Fibroblast of skin of right quadriceps (primary cell): ENCODE data around the gene LIFR.
A peak's percentile ranks its signal among the peaks of the same experiment; 100 is the strongest.
"Not testable (repeated sequence)": the region's sequence is repeated elsewhere in the genome, so short reads cannot be mapped to it uniquely, and the experiment has no call there.

ENCODE experiments used
- DNase-seq: peaks from one replicate; pipeline ENCODE4 v3.0.0-alpha.2; 2013

LIFR gene, protein sequence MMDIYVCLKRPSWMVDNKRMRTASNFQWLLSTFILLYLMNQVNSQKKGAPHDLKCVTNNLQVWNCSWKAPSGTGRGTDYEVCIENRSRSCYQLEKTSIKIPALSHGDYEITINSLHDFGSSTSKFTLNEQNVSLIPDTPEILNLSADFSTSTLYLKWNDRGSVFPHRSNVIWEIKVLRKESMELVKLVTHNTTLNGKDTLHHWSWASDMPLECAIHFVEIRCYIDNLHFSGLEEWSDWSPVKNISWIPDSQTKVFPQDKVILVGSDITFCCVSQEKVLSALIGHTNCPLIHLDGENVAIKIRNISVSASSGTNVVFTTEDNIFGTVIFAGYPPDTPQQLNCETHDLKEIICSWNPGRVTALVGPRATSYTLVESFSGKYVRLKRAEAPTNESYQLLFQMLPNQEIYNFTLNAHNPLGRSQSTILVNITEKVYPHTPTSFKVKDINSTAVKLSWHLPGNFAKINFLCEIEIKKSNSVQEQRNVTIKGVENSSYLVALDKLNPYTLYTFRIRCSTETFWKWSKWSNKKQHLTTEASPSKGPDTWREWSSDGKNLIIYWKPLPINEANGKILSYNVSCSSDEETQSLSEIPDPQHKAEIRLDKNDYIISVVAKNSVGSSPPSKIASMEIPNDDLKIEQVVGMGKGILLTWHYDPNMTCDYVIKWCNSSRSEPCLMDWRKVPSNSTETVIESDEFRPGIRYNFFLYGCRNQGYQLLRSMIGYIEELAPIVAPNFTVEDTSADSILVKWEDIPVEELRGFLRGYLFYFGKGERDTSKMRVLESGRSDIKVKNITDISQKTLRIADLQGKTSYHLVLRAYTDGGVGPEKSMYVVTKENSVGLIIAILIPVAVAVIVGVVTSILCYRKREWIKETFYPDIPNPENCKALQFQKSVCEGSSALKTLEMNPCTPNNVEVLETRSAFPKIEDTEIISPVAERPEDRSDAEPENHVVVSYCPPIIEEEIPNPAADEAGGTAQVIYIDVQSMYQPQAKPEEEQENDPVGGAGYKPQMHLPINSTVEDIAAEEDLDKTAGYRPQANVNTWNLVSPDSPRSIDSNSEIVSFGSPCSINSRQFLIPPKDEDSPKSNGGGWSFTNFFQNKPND

DNA sequence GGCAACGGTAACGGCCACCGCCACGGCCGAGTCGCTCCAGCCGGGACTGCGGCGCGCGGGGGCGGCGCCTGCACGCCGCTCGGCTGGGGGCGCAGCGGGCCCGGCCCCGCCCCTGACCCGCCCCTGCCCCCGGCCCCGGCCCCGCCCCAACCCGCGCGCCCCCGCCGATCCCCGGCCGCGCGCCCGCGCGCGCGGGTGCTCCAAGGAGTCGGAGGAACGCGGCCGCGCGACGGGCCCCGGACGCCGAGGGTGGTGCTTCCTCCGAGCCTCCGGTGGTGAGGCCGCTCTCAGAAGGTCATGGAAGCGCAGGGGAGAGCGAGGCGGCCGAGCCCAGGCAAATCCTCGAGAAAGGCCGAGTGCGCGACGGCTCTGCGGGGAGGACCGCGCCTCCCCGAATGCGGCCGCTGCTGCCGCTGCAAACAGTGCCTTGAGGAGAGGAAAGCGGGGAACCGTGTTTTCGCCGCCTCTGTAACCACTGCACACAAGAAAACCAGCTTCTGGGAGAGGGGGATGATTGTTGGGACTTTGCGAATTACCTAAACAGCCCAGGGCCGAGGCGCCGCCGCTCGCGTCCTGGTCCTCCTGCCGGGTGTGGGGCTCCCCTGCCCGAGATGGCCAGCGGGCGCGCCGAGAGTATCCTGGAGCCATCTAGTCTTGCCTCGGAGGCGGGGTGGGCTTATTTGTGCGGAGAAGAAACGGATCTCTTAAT is at the start of gene LIFR:
Gene LIFR (minus strand): TSS at position 48 of the 709 bp plus-strand sequence. CDS start 25,999 bp downstream, outside the sequence.
- peak; percentile 84 for DNase-seq

DNA sequence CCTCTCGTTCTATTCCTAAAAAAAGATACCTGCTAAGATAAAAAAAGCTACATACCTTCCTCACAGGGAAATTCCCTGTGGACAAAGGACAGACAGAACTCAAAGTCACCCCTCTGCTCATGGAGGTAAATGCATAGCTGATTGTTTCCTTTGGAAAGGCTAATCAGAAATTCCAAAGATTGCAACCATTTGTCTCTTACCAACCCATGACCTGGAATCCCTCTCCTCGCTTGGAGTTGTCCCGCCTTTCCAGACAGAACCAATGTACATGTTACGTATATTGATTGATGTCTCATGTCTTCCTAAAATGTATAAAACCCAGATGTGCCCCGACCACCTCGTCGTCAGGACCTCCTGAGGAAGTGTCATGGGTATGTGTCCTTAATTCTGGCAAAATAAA is 49.2 kb upstream of the LIFR start:
- no peak for DNase-seq

DNA sequence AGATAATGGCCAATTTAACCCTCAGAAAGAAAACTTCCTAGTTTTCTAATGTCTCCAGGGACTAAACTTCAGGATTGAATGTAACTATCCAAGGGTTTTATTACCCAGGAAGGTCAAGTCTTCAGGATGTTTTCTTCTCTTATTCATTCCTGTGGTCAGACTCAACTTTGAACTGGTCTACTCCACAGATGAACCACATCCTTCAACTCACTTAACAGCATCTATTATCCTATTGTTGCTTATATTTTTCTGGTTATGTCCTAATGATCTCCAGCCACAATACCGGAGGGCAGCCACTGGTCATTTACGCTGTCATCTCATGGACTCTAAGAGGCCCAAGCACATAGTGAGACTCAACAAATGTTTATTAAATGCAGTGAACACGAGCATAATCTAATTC is 47.2 kb upstream of the LIFR start:
- peak; percentile 11 for DNase-seq

DNA sequence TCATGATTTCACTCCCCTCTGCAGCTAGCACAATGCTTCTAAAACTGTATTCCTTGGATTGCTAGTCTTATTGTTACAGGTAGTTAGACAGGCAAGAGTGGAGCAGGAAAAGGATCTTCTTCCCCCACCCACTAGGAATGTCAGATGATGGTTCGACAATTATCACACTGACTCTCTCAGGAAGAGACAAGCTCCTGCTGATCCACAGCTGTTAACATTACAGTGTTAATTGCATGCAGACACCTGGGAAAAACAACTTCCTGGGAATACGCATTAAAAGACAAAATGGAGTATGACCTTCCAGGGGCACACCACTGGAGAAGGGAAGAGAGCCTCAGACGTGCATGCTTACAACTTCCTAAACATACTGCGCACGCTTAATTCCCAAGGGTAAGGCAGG is 46.2 kb upstream of the LIFR start:
- no peak for DNase-seq

DNA sequence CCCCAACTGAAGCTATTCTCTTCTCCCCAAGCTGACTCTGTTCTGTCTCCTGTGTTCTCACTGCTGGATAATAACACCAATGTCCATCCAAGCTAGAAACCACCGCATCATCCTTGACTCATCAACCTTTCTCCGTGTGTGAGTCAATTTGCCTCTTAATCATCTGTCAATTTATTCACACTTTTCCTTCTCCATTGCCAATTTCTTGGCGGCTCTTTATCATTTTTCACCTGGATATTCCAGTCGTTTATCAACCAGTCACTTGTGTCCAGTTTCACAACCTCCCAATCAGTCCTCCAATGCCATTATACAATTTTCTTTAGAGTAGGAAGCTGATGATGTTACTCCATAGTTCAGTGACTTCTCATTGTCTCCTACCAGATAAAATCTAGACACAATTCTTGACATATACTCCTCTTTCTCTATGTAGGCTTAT is 45.4 kb upstream of the LIFR start:
- DNase-seq = peak; percentile 66

DNA sequence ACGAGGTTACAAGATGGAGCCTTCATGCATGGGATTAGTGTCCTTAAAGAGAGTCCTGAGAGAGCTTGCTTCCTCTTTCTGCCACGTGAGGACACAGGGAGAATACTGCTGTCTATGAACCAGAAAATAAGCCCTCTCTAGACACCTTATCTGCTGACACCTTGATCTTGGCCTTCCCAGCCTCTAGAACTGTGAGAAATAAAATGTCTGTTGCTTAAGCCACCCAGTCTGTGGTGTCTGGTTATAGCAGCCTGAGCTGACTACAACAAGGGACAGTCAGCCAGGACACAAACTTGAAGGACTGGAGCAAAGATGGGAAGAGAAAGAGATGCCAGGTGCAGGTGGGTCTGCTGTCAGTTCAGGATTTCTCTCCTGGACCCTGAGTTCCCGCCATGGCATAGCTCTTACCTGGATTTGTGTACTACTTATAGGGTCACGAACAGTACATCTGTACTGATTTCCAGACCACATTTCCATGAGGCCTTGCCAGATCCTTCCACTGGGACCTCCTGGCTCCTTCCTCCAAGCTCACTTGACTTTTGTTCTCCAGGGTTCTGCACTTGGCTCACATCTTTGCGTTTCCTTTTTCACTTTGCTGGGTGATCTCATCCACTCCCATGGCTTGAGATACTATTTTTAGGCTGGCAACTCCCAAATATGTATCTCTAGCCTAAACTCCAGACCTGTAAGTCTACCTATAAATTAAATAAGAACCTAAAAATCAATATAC is 44.9 kb upstream of the LIFR start:
- no peak for DNase-seq

DNA sequence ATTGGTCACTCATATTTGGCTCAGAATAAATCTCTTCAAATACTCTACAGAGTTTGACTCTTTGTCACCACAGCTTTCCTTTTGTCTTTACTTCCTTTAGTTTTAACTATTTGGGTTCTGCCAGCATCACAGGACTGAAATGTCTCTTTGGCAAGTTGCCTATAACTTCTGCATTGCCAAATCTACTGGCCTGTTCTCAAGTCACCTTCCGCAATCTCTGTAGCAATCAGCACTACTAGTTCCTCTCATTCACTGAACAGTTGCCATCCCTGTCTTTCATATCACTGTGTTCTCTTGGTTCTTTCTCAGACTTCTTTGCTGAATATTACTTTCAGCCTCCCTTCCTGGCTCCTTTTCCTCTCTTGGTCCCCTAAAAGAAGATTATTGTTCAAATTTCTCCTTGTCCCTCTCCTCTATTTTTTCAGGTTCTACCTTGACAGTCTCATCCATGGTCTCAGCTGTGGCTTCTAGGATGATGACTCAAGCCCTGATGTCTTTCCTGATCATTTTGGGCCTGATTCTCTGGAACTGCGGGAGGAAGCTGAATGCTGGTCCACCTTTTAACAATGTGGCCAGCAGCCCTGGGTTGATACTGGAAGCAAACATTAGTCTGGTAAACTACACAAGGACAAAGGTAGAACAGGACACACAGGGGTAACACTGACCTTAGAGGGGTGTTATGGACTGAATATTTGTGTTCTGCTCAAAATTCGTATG is 44.0 kb upstream of the LIFR start:
- peak; percentile 66 for DNase-seq

DNA sequence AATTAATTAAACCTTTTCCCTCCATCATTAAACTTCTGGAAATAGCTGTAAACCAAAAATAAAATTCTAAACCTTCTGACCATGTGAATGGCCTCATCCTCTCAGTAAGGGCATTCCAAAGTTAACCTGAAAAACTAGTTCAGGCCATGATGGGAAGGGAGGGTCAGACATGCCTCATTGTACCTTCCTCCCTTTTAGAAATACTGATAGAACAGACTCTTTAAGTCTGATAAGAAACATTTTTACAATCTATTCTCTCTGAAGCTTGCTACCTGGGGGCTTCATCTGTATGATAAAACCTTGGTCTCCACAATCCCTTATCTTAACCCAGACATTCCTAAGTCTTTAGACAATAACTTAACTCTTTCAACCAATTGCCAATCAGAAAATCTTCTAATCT is 43.3 kb upstream of the LIFR start:
- DNase-seq = not testable (repeated sequence)

DNA sequence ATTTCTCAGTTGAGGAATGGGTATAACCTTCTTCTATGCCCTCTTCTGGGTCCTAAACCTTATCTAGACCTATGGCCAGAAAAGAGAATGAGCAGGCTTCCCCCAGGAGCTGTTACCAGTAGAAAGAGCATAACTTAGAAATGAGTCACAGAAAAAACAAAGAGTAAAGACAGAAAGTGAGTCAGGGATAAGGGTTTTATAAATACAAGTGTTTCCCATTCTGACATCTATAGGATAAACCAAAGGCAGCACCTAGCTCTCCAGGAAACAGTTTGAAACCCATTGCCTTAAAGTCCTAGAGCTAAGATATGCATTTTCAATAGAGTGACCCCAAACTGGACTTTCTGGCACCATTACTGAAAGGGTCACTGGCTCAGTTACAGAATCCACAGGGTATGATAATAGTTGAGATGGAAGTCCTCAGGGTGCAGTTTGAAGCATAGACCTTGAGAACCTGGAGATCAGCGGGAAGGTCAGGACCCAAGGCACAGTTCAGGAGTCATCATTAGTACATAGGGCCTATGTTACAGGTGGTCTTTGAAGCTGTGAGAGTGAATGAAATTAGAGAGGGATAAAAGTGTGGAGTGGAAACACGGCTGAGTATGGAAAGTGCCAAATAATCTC is 42.7 kb upstream of the LIFR start:
- peak; percentile 82 for DNase-seq

DNA sequence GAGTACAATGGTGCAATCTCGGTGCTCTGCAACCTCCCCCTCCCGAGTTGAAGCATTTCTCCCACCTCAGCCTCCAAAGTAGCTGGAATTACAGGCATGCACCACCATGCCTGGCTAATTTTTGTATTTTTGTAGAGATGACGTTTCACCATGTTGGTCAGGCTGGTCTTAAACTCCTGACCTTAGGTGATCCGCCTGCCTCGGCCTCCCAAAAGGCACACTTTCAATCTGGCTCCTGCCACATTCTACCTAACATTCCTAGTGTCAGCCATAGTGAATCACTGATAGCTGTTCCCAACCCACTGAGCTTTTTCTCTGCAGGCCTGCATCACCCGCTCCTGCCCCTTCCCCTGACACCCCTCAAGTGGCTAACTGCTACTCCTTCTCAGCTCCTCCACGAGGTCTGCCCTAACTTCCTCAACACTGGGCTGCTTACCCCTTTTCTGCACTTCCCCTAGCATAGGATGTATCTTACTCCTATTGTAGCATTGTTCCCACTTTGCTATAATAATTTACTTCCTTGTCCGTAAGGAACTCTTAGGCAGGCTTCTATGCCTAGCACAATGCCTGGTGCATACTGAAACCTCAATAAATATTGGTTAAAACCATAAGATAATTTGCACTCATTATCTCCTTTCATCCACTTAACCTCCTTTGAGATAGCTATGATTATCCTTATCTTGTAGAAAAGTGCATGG is 42.0 kb upstream of the LIFR start:
- DNase-seq = no peak

DNA sequence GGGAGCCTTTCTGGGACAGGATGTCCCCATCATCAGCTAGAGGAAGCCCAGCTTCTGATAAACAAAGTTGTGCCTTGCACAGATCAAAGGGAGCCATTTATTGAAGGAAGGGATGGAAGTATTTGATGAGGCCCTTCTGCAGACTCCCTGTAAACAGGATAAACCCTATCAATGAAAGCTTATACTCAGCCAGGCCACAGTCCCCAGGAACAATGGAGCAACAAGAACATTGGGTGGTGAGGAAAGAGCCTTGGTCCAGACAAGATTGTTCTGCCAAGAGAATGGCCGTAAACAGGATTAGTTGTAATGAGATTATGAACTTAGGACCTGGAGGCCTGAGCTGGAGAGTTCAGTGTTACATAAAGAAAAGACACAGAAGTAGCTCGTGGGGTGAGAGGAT is 40.5 kb upstream of the LIFR start:
- no peak for DNase-seq

DNA sequence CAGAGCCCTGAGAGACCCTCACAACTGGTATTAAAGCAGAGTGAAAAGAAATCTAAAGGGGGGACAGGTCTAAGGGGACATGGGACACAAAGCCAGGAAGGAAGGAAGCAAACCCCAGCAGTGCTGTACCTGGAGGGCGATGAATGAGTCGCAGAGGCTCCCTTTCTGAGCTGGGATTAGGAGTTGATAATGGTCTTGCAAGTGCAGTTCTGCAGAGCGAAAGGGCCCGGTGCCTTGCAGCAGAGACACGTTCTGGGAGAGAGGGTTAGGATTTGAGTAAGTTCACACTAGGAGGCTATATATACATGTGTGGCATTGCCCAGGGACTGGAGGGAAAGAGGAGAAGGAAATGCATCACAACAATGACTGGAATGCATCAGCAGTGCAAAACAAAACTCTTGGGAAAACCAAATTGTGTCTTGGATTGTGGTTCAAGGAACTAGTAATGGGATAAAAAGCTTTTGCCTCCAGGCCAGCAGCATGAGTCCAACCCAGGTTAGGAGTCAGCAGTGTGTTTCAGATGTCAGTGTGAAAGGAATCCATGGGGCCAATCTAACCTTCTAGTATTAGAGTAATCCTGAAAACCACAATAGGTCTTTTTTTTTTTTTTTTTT is 38.8 kb upstream of the LIFR start:
- peak; percentile 89 for DNase-seq

DNA sequence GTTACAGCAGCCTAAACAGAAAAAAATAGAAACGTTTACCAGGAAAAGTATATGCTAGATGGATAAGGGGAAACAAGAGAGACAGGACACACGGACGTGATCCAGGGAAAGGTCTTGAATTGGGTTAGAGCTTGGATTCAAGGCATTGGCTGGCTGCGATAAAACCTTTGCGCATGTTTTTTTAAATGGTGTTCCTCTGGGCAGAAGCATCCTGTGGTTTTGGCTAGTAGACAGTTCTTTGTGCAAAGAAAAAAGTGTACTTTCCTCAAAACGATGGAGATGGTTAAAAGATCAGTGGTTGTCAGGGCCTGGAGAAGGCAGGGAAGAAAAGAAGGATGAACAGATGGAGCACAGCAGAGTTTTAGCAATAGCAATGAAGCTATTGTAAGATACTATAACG is 37.5 kb upstream of the LIFR start:
- DNase-seq = no peak

DNA sequence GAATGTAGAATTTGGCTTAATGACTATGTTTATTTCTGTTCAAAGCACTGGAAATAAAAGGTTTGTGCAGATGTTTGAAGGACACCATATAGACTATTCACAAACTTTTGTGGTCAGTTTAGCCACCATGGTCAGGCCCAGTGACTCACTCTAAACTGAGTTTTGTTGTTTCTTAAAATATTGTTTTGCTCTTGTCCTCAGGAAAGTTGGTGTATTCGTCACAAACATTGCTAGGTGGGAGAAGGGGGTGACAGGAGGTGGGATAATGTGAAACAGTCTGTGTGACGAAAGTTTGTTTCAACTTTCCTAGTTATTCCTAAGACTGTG is 35.0 kb upstream of the LIFR start:
- DNase-seq = no peak

DNA sequence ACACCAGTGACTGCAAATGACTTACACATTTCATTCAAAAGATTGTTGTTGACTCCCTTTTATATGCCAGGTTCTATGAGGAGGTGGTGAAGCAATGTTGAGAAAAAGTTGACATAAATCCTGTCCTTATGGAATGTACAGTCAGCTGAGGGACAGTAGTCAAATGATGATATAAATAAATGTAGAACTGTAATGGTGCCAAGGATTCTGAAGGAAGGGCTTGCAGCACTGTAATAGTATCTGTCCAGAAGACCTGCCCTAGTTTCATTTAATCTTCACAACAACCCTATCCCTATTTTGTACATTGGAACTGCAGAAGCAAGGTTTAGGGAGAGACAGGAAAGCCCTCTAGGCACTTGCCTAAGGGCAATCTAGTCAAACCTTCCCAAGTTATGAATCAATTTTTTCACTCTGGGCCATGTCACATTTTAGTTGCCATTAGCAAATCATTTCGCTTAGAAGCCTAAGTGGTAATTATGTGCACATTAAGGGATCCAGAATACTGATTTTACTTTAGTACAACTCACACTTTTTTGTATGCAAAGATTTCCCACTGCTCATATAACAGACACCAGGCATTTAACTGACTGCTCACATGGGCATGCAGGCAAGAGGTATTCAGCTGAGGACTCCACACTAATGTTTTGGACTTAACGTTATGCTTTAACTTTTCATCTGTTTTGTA is 34.5 kb upstream of the LIFR start:
- DNase-seq = no peak

DNA sequence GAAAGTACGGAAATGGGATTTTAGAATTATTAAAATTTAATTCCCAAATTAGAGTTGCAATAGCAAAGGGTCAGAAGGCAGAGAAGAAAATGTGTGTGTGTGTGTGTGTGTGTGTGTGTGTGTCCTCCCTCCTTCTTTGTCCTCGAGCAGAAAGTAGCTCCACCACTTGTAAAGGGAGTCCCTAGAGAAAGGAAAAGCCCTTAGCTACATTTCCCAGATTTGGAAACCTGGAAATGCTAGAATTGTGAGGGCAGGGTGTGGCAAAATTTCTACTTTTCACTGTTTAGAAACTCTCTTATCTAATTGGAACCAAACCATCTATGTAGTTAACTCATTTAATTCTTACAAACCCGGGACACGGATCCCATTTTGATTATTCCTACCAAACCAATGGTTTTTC is 33.2 kb upstream of the LIFR start:
- DNase-seq = no peak

DNA sequence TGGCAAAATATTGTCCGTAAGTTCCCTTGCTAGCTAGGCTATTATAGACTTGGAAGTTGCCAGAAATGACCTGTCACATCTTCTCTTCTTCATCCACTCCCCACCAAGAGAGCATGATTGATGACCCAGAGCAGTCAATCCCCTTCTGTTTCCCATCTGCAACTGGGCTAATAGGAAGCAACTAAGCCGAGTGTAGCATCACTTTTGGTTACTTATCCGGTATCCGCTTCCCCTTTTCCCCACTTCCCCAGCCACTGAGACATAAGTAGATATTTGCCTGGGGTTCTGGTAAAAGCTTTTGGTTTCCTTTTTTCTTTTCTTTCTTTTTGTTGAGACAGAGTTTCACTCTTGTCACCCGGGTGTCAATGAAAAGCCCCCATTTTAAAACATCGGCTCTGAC is 29.4 kb upstream of the LIFR start:
- DNase-seq = no peak

DNA sequence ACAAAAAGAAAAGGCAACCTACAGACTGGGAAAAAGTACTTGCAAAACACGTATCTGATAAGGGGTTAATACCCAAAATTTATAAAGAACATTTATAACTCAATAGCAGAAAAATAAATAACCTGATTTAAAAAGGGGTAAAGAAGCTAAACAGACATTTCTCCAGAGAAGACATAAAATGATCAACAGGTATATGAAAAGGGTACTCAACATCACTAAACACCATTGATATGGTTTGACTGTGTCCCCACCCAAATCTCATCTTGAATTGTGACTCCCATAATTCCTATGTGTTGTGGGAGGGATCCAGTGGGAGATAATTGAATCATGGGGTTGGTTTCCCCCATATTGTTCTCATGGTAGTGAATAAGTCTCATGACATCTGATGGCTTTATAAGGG is 27.1 kb upstream of the LIFR start:
- no peak for DNase-seq

DNA sequence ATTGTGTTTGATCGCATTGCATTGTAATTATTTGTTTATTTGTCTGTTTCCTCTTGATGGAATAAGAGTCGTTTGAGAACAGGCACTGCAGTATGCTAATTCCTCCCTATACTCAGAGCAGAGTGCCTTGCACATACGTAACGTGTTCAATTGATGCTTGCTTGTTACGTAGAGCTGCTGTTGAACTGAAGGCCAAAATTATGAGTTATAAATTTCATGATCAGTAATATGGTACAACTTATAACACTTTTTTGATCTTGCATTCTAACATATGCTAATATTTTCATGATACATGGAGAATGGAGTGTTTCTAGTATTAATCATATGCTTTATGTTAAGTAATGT is 26.5 kb upstream of the LIFR start:
- DNase-seq = no peak
